GM18858 (cell line): Measurements from ENCODE around the gene OR13A1.
"Not testable (repeated sequence)": the region's sequence is repeated elsewhere in the genome, so short reads cannot be mapped to it uniquely, and the experiment has no call there.

Experiments used
- ATAC-seq: cut with Tn5 transposase; IDR thresholded peaks from one replicate; pipeline ENCODE4 v1.9.1; 2021; ENCODE audit not compliant: unreplicated experiment

Gene OR13A1

GRCh38 chr10:45282061-45282460 is 33.3 kb downstream of the OR13A1 start:
- ATAC-seq, result no peak

- ATAC-seq, result no peak
These were observed 35.2 kb downstream of the OR13A1 start for GRCh38 chr10:45280113-45280760.

GRCh38 chr10:45279682-45280081 is 35.7 kb downstream of the OR13A1 start:
- ATAC-seq, result no peak

- ATAC-seq, result no peak
These were observed 36.4 kb downstream of the OR13A1 start for GRCh38 chr10:45278860-45279498.

GRCh38 chr10:45276146-45276545 is 39.3 kb downstream of the OR13A1 start:
- ATAC-seq, result not testable (repeated sequence)

- no peak for ATAC-seq
These were observed 41.0 kb downstream of the OR13A1 start for GRCh38 chr10:45274364-45274763.

- not testable (repeated sequence) for ATAC-seq
These were observed 47.6 kb downstream of the OR13A1 start for GRCh38 chr10:45267777-45268176.

GRCh38 chr10:45265996-45266395 is 49.4 kb downstream of the OR13A1 start:
- no peak for ATAC-seq

GRCh38 chr10:45261946-45262345 is 53.5 kb downstream of the OR13A1 start:
- ATAC-seq, result no peak

GRCh38 chr10:45261243-45261775 is 54.1 kb downstream of the OR13A1 start:
- ATAC-seq, result no peak

GRCh38 chr10:45260635-45261034 is 54.8 kb downstream of the OR13A1 start:
- not testable (repeated sequence) for ATAC-seq

- ATAC-seq, result not testable (repeated sequence)
These were observed 55.5 kb downstream of the OR13A1 start for GRCh38 chr10:45259786-45260495.

GRCh38 chr10:45257600-45257999 is 57.8 kb downstream of the OR13A1 start:
- ATAC-seq, result no peak

GRCh38 chr10:45256246-45256645 is 59.2 kb downstream of the OR13A1 start:
- no peak for ATAC-seq

- no peak for ATAC-seq
These were observed 59.7 kb downstream of the OR13A1 start for GRCh38 chr10:45255706-45256105.

GRCh38 chr10:45254892-45255291 is 60.5 kb downstream of the OR13A1 start:
- ATAC-seq, result no peak

GRCh38 chr10:45253183-45253914 is 62.1 kb downstream of the OR13A1 start:
- peak; percentile 58 for ATAC-seq
